ENCODE measurements around the gene MYH9. TPM values are rescaled to one million over a fixed set of nuclear protein-coding genes. Genes with fewer than 3 reads are reported as not detected.
A peak's percentile ranks its signal among the peaks of the same experiment; 100 is the strongest.

The MYH9 gene
- total RNA-seq, 1 experiment from 2014 or later, result 258 TPM

DNA sequence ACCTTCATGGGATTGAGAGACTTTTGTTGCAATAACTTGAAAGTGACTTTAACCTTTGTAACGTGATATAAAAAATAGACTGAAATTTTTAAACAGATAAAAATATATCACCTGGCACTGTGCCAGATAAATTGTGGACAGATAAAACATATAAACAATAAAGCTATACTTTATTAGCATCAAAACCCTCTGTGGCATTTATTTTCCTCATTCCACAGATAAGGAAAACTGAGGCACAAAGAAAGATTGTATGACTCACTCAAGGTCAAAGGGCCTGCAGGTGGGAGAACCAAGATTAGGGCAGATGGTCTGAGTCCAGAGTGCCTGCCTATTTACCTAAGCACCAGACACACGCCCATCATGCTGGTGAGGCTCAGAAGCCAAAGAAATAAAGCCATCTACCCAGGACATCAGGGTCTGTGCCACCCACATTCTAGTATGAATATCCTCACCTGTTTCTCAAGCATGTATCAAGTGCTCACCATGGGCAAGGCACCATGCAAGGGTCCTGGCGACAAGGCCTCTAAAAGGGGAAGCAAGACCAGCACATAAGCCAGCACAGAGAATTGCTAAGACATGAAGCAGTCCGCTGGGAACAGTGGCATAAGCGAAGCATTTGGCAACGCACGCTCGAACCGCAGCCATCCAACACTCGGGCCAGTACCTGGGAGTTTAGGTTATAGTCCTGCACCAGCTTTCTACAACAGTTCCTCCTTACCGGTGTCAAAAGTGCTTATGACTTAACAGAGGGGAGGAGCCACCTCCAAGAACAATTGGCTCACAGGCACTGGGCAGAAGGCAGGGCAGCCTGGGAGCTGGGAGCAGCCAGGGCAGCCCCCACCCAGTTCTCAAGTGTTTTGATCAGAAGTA, 17.6 kb downstream of the MYH9 start:
- Histone ChIP-seq H3K4me1 (ENCODE audit: control insufficient read depth in 1 of 2, insufficient read depth in 2 of 2, low read length in 2 of 2) (peaks cover 97 to 100% of the 10 kb centered on the region in 2 experiments), H3K4me2 (ENCODE audit: low read length) (peak overlapping the region; percentile 67), H3K4me3 (replicated peaks in 1 of 2; ENCODE audit: low read depth in 1 of 2, low read length in 2 of 2) (no peak overlapping the region), H3K36me3 (ENCODE audit: control insufficient read depth in 1 of 2, insufficient read depth in 2 of 2, low read length in 2 of 2) (peaks cover 0 to 14% of the 10 kb centered on the region in 2 experiments; a peak in 1 of 4 replicates), H4K20me1 (ENCODE audit: insufficient read depth) (peaks cover 20% of the 10 kb centered on the region; the same call in 1 of the 2 replicates), H3K27me3 (ENCODE audit: insufficient read depth, low read length) (no peaks in the 10 kb centered on the region), H3K27ac (ENCODE audit: low read depth, low read length) (peak overlapping the region; percentile 79), H3K79me2 (ENCODE audit: insufficient read depth, low read length) (peaks cover 100% of the 10 kb centered on the region), H3K9me2 (ENCODE audit: insufficient read depth) (no peaks in the 10 kb centered on the region), H3K9me3 (ENCODE audit: control insufficient read depth in 1 of 2, insufficient read depth in 1 of 2, low read depth in 1 of 2, low read length in 2 of 2) (no peaks in the 10 kb centered on the region), H2AFZ (ENCODE audit: low read depth, low read length, poor library complexity, severe bottlenecking) (no peak overlapping the region), H3K9ac (ENCODE audit: low read length) (peak overlapping the region; percentile 42)
- no peak for TF ChIP-seq ELF1 (IDR thresholded peaks at IDR 0.05; ENCODE audit: borderline replicate concordance, low read depth)
- TF ChIP-seq, protein P1, sequence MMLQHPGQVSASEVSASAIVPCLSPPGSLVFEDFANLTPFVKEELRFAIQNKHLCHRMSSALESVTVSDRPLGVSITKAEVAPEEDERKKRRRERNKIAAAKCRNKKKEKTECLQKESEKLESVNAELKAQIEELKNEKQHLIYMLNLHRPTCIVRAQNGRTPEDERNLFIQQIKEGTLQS (IDR thresholded peaks at IDR 0.05), result no peak
- RAD21 ChIA-PET (ENCODE audit: low non-redundant PET in 1 of 2, low total read pairs in 2 of 2, uncharacterized antibody in 2 of 2, unreplicated experiment in 2 of 2), result interaction anchor here in 1 of 2 experiments (1.0 kb wide), 1 partner anchor 18 kb away, joined by 3 read pairs; the partner anchor contains the start of gene MYH9
- CTCF ChIA-PET, result interaction anchor here (1.5 kb wide), 1 partner anchor 100 kb away, joined by 5 read pairs; no protein-coding TSS in a partner anchor
- POLR2A ChIA-PET, result interaction anchor here (0.7 to 1.7 kb wide), 3 partner anchors 15 to 69 kb away, joined by 3 to 7 read pairs (median 5); no protein-coding TSS in a partner anchor
- ATAC-seq (peak; percentile 35), DNase-seq (ENCODE audit: low read depth, low spot score) (no peak)
- no TSS peak for BruUV-seq (replicated peaks)
- intact Hi-C loops (cut with micrococcal nuclease), result loop anchor here (5.0 kb wide), 1 partner anchor 102 kb away; no protein-coding TSS in a partner anchor

DNA sequence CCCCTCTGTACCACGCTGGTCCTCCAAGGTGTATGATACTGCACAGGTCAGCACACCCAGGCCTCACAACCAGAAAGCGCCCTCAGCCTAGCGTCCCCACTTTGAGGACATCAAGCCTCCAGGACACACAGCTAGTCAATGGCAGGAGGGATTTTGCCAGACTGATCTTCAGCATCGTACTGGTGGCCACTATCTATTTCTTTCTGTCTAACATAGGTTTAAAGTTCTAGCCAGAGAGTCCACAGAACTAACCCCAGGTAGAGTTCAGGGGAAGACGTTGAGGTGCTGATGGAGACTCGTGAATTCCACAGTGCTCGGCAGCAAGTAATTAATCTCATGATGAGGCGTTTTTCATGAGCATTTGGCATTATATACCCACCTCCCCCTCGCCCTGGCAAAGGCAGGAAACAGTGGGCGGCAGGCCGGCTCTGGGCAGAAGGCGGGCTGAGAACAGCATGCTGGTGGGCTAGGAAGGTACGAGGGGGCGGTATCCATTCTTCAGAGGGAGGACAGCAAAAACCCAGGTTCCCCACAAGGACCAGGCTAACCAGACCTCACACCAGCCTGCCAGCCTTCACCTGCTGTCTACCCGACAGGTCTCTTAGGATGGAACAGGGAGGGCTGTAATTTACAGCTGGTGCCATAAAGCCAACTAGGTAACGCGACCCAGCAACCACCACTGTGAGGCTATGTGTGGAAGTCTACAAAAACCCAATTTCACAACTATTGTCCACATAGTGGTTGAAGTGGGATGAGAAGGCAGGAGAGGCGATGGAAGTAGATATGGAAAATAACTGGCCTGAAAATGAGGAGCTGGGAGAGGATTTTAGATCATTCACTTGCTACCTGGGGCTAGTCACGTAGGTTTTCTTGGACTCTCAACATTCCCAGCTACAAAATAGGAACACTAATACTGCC, 18.5 kb downstream of the MYH9 start:
- Histone ChIP-seq H3K36me3 (ENCODE audit: control insufficient read depth in 1 of 2, insufficient read depth in 2 of 2, low read length in 2 of 2) (peaks cover 0 to 14% of the 10 kb centered on the region in 2 experiments; a peak in 1 of 4 replicates), H3K4me1 (ENCODE audit: control insufficient read depth in 1 of 2, insufficient read depth in 2 of 2, low read length in 2 of 2) (peaks cover 94 to 100% of the 10 kb centered on the region in 2 experiments), H3K9me2 (ENCODE audit: insufficient read depth) (no peaks in the 10 kb centered on the region), H3K4me2 (ENCODE audit: low read length) (peak overlapping the region; percentile 67), H3K27me3 (ENCODE audit: insufficient read depth, low read length) (no peaks in the 10 kb centered on the region), H3K9me3 (ENCODE audit: control insufficient read depth in 1 of 2, insufficient read depth in 1 of 2, low read depth in 1 of 2, low read length in 2 of 2) (no peaks in the 10 kb centered on the region), H3K9ac (ENCODE audit: low read length) (peak overlapping the region; percentile 42), H3K79me2 (ENCODE audit: insufficient read depth, low read length) (peaks cover 100% of the 10 kb centered on the region), H2AFZ (ENCODE audit: low read depth, low read length, poor library complexity, severe bottlenecking) (no peak overlapping the region), H4K20me1 (ENCODE audit: insufficient read depth) (peaks cover 22% of the 10 kb centered on the region; the same call in 1 of the 2 replicates), H3K27ac (ENCODE audit: low read depth, low read length) (peak overlapping the region; percentile 79), H3K4me3 (replicated peaks in 1 of 2; ENCODE audit: low read depth in 1 of 2, low read length in 2 of 2) (peak overlapping the region in 1 of 2 experiments; percentile 7; a peak in 1 of 4 replicates)
- ATAC-seq (peak; percentile 37), DNase-seq (ENCODE audit: low read depth, low spot score) (no peak)
- BruUV-seq (replicated peaks), result no TSS peak
- ChIA-PET POLR2A (interaction anchor here (1.5 to 1.7 kb wide), 2 partner anchors 14 to 17 kb away, joined by 3 to 5 read pairs; no protein-coding TSS in a partner anchor), RAD21 (ENCODE audit: low non-redundant PET in 1 of 2, low total read pairs in 2 of 2, uncharacterized antibody in 2 of 2, unreplicated experiment in 2 of 2) (no interaction called here), CTCF (interaction anchor here (1.5 kb wide), 1 partner anchor 101 kb away, joined by 5 read pairs; no protein-coding TSS in a partner anchor)
- TF ChIP-seq YY1 (IDR thresholded peaks at IDR 0.05; ENCODE audit: extremely low read depth, insufficient replicate concordance, low read depth, low read length) (no peak), EGR1 (IDR thresholded peaks at IDR 0.05; ENCODE audit: low read depth) (no peak), JUND (IDR thresholded peaks at IDR 0.05) (no peak)
- TF ChIP-seq, protein P1 (IDR thresholded peaks at IDR 0.05), result no peak
- intact Hi-C loops (cut with micrococcal nuclease), result no loop called here

All from HCT116 (cell line).